ENCODE data around the gene AGMO. TPM values are rescaled to one million over a fixed set of nuclear protein-coding genes. Genes with fewer than 3 reads are reported as not detected.

The AGMO gene
- total and polyA plus RNA-seq, 2 experiments from 2014 or later = 0.42 to 0.55 TPM

- TF ChIP-seq CTCF (conservative IDR thresholded peaks at IDR 0.05; ENCODE audit: low read depth in 2 of 2) = no peak
- TF ChIP-seq ETS1 (IDR thresholded peaks at IDR 0.05) = no peak
- TF ChIP-seq POLR2AphosphoS5 (IDR thresholded peaks at IDR 0.05; ENCODE audit: low read depth) = no peak
- TF ChIP-seq CREB1 (CRISPR knock-in tag; IDR thresholded peaks at IDR 0.05; ENCODE audit: low read depth) = no peak
- TF ChIP-seq REST (IDR thresholded peaks at IDR 0.05; ENCODE audit: unreplicated experiment) = no peak
- no peak for TF ChIP-seq ZNF114 (CRISPR knock-in tag; IDR thresholded peaks at IDR 0.05)
- no peak for TF ChIP-seq NANOG (IDR thresholded peaks at IDR 0.05; ENCODE audit: borderline replicate concordance)
- no peak for TF ChIP-seq STAT1 (IDR thresholded peaks at IDR 0.05; ENCODE audit: unreplicated experiment)
- no peak for TF ChIP-seq ZNF331 (CRISPR knock-in tag; IDR thresholded peaks at IDR 0.05; ENCODE audit: low read depth)
- TF ChIP-seq EZH2 (IDR thresholded peaks at IDR 0.05; ENCODE audit: low read depth, unreplicated experiment) = no peak
- no peak for TF ChIP-seq EZH2phosphoT487 (IDR thresholded peaks at IDR 0.05; ENCODE audit: unreplicated experiment)
- no peak for TF ChIP-seq JUNB (IDR thresholded peaks at IDR 0.05; ENCODE audit: unreplicated experiment)
- TF ChIP-seq ZNF462 (CRISPR knock-in tag; IDR thresholded peaks at IDR 0.05) = no peak
- H3K4me3 Mint-ChIP-seq = no peak overlapping the region
- Histone ChIP-seq H4K20me1 (replicated peaks; ENCODE audit: insufficient read depth) (no peaks in the 10 kb centered on the region), H3K9me2 (ENCODE audit: insufficient read depth) (no peaks in the 10 kb centered on the region), H3K27ac (ENCODE audit: low read depth) (no peak overlapping the region), H2AFZ (no peak overlapping the region), H3F3A (replicated peaks; ENCODE audit: low read depth) (no peaks in the 10 kb centered on the region), H3K27me3 (ENCODE audit: insufficient read depth) (no peaks in the 10 kb centered on the region), H3K4me3 (no peak overlapping the region), H3K4me1 (ENCODE audit: insufficient read depth) (no peaks in the 10 kb centered on the region), H3K79me2 (replicated peaks; ENCODE audit: insufficient read depth) (no peaks in the 10 kb centered on the region), H3K36me3 (ENCODE audit: insufficient read depth) (no peaks in the 10 kb centered on the region), H3K4me2 (no peak overlapping the region)
- no peaks in the 10 kb centered on the region for H3K9me3 Mint-ChIP-seq
- H3K4me1 Mint-ChIP-seq = no peaks in the 10 kb centered on the region
- no peak overlapping the region for H3K27ac Mint-ChIP-seq
- H3K27me3 Mint-ChIP-seq (ENCODE audit: insufficient read depth, low read depth, poor library complexity) = no peaks in the 10 kb centered on the region
- H3K36me3 Mint-ChIP-seq (ENCODE audit: low read depth) = no peaks in the 10 kb centered on the region
- no peak for ATAC-seq
- DNase-seq (ENCODE audit: low spot score) = no peak
Observed at GRCh38 chr7:15433151-15433550, 128.7 kb downstream of the AGMO start.
